ENCODE data around the gene FAM53A. TPM values are rescaled to one million over a fixed set of nuclear protein-coding genes. Genes with fewer than 3 reads are reported as not detected.

Gene FAM53A
- polyA plus RNA-seq, 2 of the 4 experiments (the other 2 are of a cell fraction): 0.87 to 1.2 TPM

DNA sequence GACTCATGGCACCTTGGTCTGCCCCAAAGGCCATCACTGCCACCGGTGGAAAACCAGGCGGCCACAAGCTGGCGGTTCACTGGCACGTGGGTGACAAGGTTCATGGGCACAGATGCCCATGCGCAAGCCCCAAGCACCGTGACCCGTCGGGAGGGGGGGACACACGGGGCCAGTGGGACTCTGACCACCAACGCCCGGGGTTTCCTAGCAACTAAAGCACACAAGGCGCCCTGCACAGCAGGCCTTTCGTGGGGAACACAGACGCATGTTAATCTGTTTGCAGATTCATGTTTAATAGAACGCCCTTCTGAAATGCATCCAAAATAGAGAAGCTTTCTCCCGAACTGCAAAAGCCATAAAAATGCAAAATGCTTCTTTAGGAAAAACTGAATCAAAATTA lies 43.9 kb downstream of the FAM53A start:
- POLR2A ChIA-PET: no interaction called here
- FAIRE-seq: no peak

DNA sequence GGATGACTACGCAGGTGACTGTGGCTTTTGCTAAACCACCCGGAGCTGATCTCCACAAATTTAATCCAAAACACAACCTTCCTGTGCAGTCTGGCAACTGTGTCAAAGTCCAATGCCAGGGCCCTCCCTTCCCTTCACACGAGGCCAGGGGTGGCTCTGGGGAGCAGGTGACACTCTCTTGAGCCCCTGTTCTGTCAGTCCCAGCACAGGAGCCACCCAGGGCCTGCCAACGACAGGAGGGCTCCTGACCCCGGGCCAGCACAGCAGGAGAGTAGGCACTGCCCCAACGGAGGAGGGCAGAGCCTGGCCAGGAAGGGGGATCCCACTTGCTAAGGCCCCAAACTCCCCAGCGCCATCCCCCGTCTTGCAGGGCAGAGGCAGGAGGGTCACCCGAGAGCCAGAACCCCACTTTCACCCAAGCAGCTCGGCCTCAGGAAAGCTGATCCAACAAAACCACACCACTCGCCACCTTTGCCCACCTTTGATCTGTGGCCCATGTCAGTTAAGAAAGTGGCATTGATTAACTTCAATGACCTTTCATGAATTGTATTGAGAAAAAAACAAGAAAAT lies 44.7 kb downstream of the FAM53A start:
- TF ChIP-seq HEYL (CRISPR knock-in tag; IDR thresholded peaks at IDR 0.05): no peak
- TF ChIP-seq PHF8 (IDR thresholded peaks at IDR 0.05; ENCODE audit: borderline replicate concordance, low read depth): no peak
- no peak for TF ChIP-seq MAFK (IDR thresholded peaks at IDR 0.05; ENCODE audit: partially characterized antibody)
- TF ChIP-seq FOXS1 (CRISPR knock-in tag; IDR thresholded peaks at IDR 0.05): no peak
- TF ChIP-seq HOXB5 (CRISPR knock-in tag; IDR thresholded peaks at IDR 0.05): no peak
- TF ChIP-seq RARB (CRISPR knock-in tag; IDR thresholded peaks at IDR 0.05): no peak
- no peak for TF ChIP-seq FOSB (CRISPR knock-in tag; IDR thresholded peaks at IDR 0.05)
- TF ChIP-seq, protein P1, sequence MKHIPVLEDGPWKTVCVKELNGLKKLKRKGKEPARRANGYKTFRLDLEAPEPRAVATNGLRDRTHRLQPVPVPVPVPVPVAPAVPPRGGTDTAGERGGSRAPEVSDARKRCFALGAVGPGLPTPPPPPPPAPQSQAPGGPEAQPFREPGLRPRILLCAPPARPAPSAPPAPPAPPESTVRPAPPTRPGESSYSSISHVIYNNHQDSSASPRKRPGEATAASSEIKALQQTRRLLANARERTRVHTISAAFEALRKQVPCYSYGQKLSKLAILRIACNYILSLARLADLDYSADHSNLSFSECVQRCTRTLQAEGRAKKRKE (CRISPR knock-in tag; IDR thresholded peaks at IDR 0.05; ENCODE audit: low read depth): no peak
- no peak for TF ChIP-seq NR3C1 (IDR thresholded peaks at IDR 0.05)
- no peak for TF ChIP-seq NPAS2 (CRISPR knock-in tag; IDR thresholded peaks at IDR 0.05; ENCODE audit: borderline replicate concordance)
- TF ChIP-seq ZFP36 (IDR thresholded peaks at IDR 0.05; ENCODE audit: borderline replicate concordance, partially characterized antibody): no peak
- no peak for TF ChIP-seq RFX5 (IDR thresholded peaks at IDR 0.05)
- CTCF ChIA-PET: interaction anchor here (1.8 kb wide), 1 partner anchor 10 kb away, joined by 7 read pairs; no protein-coding TSS in a partner anchor
- no peak for DNase-seq (ENCODE audit: low read depth in 1 of 2, low spot score in 1 of 2)

More for the DNA sequence above, 43.9 kb downstream of the FAM53A start:
- Histone ChIP-seq H3K4me3 (no peak overlapping the region), H3K4me1 (no peaks in the 10 kb centered on the region), H3K4me2 (no peak overlapping the region), H3K27ac (no peak overlapping the region), H3K9me3 (no peaks in the 10 kb centered on the region)
- ATAC-seq (no peak), DNase-seq (ENCODE audit: low read depth in 1 of 2, low spot score in 1 of 2) (no peak)
- 85% methylated on average over 5 of the region's 16 CpGs for WGBS (ENCODE audit: missing lambda C conversion rate)
- CTCF ChIA-PET: interaction anchor here (1.8 kb wide), 1 partner anchor 11 kb away, joined by 7 read pairs; no protein-coding TSS in a partner anchor
- TF ChIP-seq ZSCAN20 (CRISPR knock-in tag; IDR thresholded peaks at IDR 0.05) (no peak), NR3C1 (IDR thresholded peaks at IDR 0.05) (no peak), FOSB (CRISPR knock-in tag; IDR thresholded peaks at IDR 0.05) (no peak), EHF (CRISPR knock-in tag; IDR thresholded peaks at IDR 0.05) (no peak), HOXB13 (CRISPR knock-in tag; IDR thresholded peaks at IDR 0.05; ENCODE audit: low read depth) (no peak), GATA3 (IDR thresholded peaks at IDR 0.05; ENCODE audit: borderline replicate concordance) (no peak), SREBF2 (IDR thresholded peaks at IDR 0.05) (no peak), CHD4 (IDR thresholded peaks at IDR 0.05; ENCODE audit: borderline replicate concordance) (no peak), ESRRA (IDR thresholded peaks at IDR 0.05; ENCODE audit: borderline replicate concordance, low read length) (no peak)
- TF ChIP-seq, protein P2, sequence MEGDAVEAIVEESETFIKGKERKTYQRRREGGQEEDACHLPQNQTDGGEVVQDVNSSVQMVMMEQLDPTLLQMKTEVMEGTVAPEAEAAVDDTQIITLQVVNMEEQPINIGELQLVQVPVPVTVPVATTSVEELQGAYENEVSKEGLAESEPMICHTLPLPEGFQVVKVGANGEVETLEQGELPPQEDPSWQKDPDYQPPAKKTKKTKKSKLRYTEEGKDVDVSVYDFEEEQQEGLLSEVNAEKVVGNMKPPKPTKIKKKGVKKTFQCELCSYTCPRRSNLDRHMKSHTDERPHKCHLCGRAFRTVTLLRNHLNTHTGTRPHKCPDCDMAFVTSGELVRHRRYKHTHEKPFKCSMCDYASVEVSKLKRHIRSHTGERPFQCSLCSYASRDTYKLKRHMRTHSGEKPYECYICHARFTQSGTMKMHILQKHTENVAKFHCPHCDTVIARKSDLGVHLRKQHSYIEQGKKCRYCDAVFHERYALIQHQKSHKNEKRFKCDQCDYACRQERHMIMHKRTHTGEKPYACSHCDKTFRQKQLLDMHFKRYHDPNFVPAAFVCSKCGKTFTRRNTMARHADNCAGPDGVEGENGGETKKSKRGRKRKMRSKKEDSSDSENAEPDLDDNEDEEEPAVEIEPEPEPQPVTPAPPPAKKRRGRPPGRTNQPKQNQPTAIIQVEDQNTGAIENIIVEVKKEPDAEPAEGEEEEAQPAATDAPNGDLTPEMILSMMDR (IDR thresholded peaks at IDR 0.05): no peak
- TF ChIP-seq, protein P3, sequence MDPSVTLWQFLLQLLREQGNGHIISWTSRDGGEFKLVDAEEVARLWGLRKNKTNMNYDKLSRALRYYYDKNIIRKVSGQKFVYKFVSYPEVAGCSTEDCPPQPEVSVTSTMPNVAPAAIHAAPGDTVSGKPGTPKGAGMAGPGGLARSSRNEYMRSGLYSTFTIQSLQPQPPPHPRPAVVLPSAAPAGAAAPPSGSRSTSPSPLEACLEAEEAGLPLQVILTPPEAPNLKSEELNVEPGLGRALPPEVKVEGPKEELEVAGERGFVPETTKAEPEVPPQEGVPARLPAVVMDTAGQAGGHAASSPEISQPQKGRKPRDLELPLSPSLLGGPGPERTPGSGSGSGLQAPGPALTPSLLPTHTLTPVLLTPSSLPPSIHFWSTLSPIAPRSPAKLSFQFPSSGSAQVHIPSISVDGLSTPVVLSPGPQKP (IDR thresholded peaks at IDR 0.05; ENCODE audit: low read depth, low read length): no peak

More for the DNA sequence above, 44.7 kb downstream of the FAM53A start:
- POLR2A ChIA-PET: no interaction called here
- no peak for FAIRE-seq
- 68% methylated on average over 7 of the region's 11 CpGs for WGBS (ENCODE audit: missing lambda C conversion rate)
- no peaks in the 10 kb centered on the region for H3K4me1 ChIP-seq
- H3K4me3 ChIP-seq: no peak overlapping the region
- no peaks in the 10 kb centered on the region for H3K9me3 ChIP-seq
- H3K4me2 ChIP-seq: no peak overlapping the region
- H3K27ac ChIP-seq: no peak overlapping the region
- ATAC-seq: no peak

All from A549 (cell line).